Endothelial cell of umbilical vein (primary cell): ENCODE results near the gene TNFRSF1B. TPM values are rescaled to one million over a fixed set of nuclear protein-coding genes. Genes with fewer than 3 reads are reported as not detected.

Experiments used
- BruUV-seq: library from RNA; stranded (reverse); fragments of 400-500 nt; replicated peaks from 2 replicates; lab custom pipeline; 2021; lab: Mats Ljungman, UMichigan
- CTCF ChIA-PET: fragments of 300-600, 350-600 bp; sonication (Branson Sonifier 250); formaldehyde crosslinking; loops from one replicate; lab custom pipeline; 2021; ENCODE audit warnings: antibody characterized with exemption, inconsistent platforms; lab: Charles Lee
- POLR2A ChIA-PET: fragments of 300-600, 350-600 bp; sonication (Branson Sonifier 250); formaldehyde crosslinking; loops from one replicate; lab custom pipeline; 2021; ENCODE audit warnings: antibody characterized with exemption, inconsistent platforms; lab: Charles Lee
- DNase-seq: peaks from one replicate; pipeline ENCODE4 v3.0.0-alpha.2; 2011; ENCODE audit warnings: low read depth, low spot score
- FAIRE-seq: peaks from 2 replicates; lab custom pipeline; 2011; peaks lifted over from hg19 to GRCh38; lab: Jason Lieb, UNC
- H2AFZ ChIP-seq: 2 replicates; pipeline ENCODE4 v1.6.0; 2012; ENCODE audit warnings: low read depth, low read length, control low read depth, inconsistent platforms
- H3K27ac ChIP-seq: 2 replicates; pipeline ENCODE4 v1.5.1; 2011; ENCODE audit warnings: low read depth, mild to moderate bottlenecking, control low read depth, low read length, moderate library complexity; ENCODE audit not compliant: insufficient read depth
- H3K27me3 ChIP-seq, 2 experiments: 2 replicates each; pipeline versions ENCODE4 v1.6.0 to v1.6.1; 2011; ENCODE audit warnings: low read length in 2 of 2, mixed read lengths in 1 of 2; ENCODE audit not compliant: control insufficient read depth in 2 of 2, insufficient read depth in 2 of 2
- H3K36me3 ChIP-seq, 2 experiments: 2 replicates in 1 of 2; 3 replicates in 1 of 2; pipeline ENCODE4 v1.5.1; 2011; ENCODE audit warnings: low read length in 2 of 2, mild to moderate bottlenecking in 1 of 2, moderate library complexity in 1 of 2; ENCODE audit not compliant: control insufficient read depth in 2 of 2, insufficient read depth in 2 of 2; ENCODE audit errors: extremely low read depth in 1 of 2
- H3K4me1 ChIP-seq: 3 replicates; pipeline ENCODE4 v1.5.1; 2011; ENCODE audit warnings: mild to moderate bottlenecking, low read length; ENCODE audit not compliant: control insufficient read depth, insufficient read depth; ENCODE audit errors: extremely low read depth
- H3K4me2 ChIP-seq: 2 replicates; pipeline ENCODE4 v1.6.1; 2011; ENCODE audit warnings: low read length, control low read depth, mixed read lengths; ENCODE audit not compliant: insufficient read depth
- H3K4me3 ChIP-seq, 3 experiments: fragments of 200-600 bp in 1 of 3; sonication (generic), shearing (Covaris generic) in 1 of 3; replicated peaks in 1 of 3; 2 replicates each; pipeline ENCODE4 v1.5.1; 2011 to 2016; ENCODE audit warnings: control low read depth in 3 of 3, low read length in 3 of 3, mild to moderate bottlenecking in 2 of 3, inconsistent platforms in 1 of 3, low read depth in 1 of 3, moderate library complexity in 1 of 3; ENCODE audit not compliant: insufficient read depth in 1 of 3
- H3K79me2 ChIP-seq: 2 replicates; pipeline ENCODE4 v1.6.0; 2012; ENCODE audit warnings: low read length, inconsistent platforms; ENCODE audit not compliant: control insufficient read depth, insufficient read depth
- H3K9ac ChIP-seq: replicated peaks from 2 replicates; pipeline ENCODE3; 2011; ENCODE audit warnings: low read length, control low read depth; ENCODE audit not compliant: insufficient read depth; ENCODE audit errors: extremely low read depth
- H3K9me1 ChIP-seq: replicated peaks from 3 replicates; pipeline ENCODE4 v1.6.0; 2011; ENCODE audit warnings: mild to moderate bottlenecking, low read length; ENCODE audit not compliant: control insufficient read depth, insufficient read depth; ENCODE audit errors: extremely low read depth
- H3K9me3 ChIP-seq: replicated peaks from 2 replicates; pipeline ENCODE4 v1.5.1; 2012; ENCODE audit warnings: low read length, inconsistent platforms; ENCODE audit not compliant: control insufficient read depth, insufficient read depth
- H4K20me1 ChIP-seq: replicated peaks from 2 replicates; pipeline ENCODE3; 2011; ENCODE audit warnings: mild to moderate bottlenecking, low read length; ENCODE audit not compliant: control insufficient read depth, insufficient read depth; ENCODE audit errors: extremely low read depth
- CTCF ChIP-seq, 2 donors: IDR thresholded peaks; 1 replicate in 1 of 2; 2 replicates in 1 of 2; pipeline ENCODE4 v1.5.1; 2011; ENCODE audit warnings: low read length in 2 of 2, mild to moderate bottlenecking in 2 of 2, moderate library complexity in 2 of 2, control low read depth in 1 of 2, inconsistent platforms in 1 of 2, low read depth in 1 of 2; ENCODE audit not compliant: insufficient read depth in 1 of 2; ENCODE audit errors: extremely low read depth in 1 of 2
- EZH2 ChIP-seq: IDR thresholded peaks from 2 replicates; pipeline ENCODE4 v1.6.1; 2012; ENCODE audit warnings: borderline replicate concordance, low read depth, mild to moderate bottlenecking, moderate library complexity, low read length, inconsistent platforms; ENCODE audit not compliant: severe bottlenecking
- FOS ChIP-seq: IDR thresholded peaks from 2 replicates; pipeline ENCODE4 v1.6.1; 2011; ENCODE audit warnings: mild to moderate bottlenecking, low read length, moderate library complexity, borderline replicate concordance; ENCODE audit not compliant: insufficient read depth
- GATA2 ChIP-seq: IDR thresholded peaks from 2 replicates; pipeline ENCODE4 v1.7.0; 2011; ENCODE audit warnings: low read depth, mild to moderate bottlenecking, moderate library complexity, mixed read lengths, low read length; ENCODE audit not compliant: insufficient read length, insufficient read depth
- JUN ChIP-seq: IDR thresholded peaks from 2 replicates; pipeline ENCODE4 v1.6.1; 2011; ENCODE audit warnings: borderline replicate concordance, low read depth; ENCODE audit not compliant: insufficient read length, insufficient read depth
- MYC ChIP-seq: IDR thresholded peaks from one replicate; pipeline ENCODE4 v1.6.1; 2011; ENCODE audit warnings: mild to moderate bottlenecking, low read depth, low read length
- POLR2A ChIP-seq: IDR thresholded peaks from 2 replicates; pipeline ENCODE4 v1.6.1; 2012; ENCODE audit warnings: low read depth, mild to moderate bottlenecking, control low read depth, low read length
- POLR2AphosphoS5 ChIP-seq: IDR thresholded peaks from 2 replicates; pipeline ENCODE4 v1.6.1; 2012; ENCODE audit warnings: low read depth, mild to moderate bottlenecking, control low read depth, low read length, moderate library complexity; ENCODE audit not compliant: insufficient read depth
- dilution Hi-C: fragments of 300-500 bp; cut with MboI; formaldehyde crosslinking; loops from one replicate; pipeline ENCODE4 v1.15.0; 2019; ENCODE audit warnings: low sequenced_read_pairs; ENCODE audit not compliant: extremely low pct_ligation_motif_present
- intact Hi-C: fragments of 100-400 bp; cut with micrococcal nuclease; formaldehyde crosslinking; loops from one replicate; pipeline ENCODE4 v1.10.0; 2022
- polyA plus RNA-seq, 4 experiments: library from polyadenylated mRNA; depleted of rRNA in 3 of 4; stranded (reverse) in 3 of 4; unstranded in 1 of 4; fragments of >200 nt; gene quantifications; 2 replicates each; pipeline versions ENCODE4 v1.2.1 to v1.2.3, GENCODE V29; 2011 to 2012; ENCODE audit warnings: missing spikeins in 1 of 4
- total RNA-seq: library from RNA; stranded (reverse); gene quantifications from 2 replicates; pipeline ENCODE4 v1.2.3, GENCODE V29; 2021
- TF ChIP-seq, protein P1 (sequence below): IDR thresholded peaks from 2 replicates; pipeline ENCODE4 v1.6.1; 2011; ENCODE audit not compliant: insufficient read depth, insufficient read length

TNFRSF1B gene
- total and polyA plus RNA-seq, 2 donors (not counting 3 experiments of a cell fraction or from before 2014, with no cell fraction given) = 53.6 to 65.9 TPM

DNA sequence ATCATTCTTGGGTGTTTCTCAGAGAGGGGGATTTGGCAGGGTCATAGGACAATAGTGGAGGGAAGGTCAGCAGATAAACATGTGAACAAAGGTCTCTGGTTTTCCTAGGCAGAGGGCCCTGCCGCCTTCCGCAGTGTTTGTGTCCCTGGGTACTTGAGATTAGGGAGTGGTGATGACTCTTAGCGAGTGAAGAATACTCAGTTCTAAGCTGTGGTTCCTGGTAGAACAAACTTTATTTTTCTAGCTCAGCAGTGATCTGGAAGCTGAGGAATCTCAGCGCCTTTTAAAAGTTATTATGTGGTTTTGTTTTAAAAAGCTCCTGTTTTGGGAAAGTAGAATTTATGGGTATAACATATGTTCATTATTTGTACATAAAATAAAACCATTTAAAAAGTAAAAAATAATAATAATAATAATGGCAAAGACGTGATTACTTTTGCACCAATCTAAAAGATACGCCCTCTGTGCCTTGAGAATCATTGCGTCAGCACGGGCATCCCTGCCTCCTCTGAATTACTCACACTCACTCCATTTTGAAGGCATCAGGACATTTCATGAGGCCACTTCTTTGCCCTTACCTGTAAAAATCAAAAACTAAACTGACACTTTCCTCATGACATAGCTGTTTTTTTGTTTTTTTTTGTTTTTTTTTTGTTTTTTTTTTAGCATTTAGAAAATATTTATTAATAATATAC, 29.7 kb upstream of the TNFRSF1B start:
- ChIA-PET CTCF (interaction anchor here (0.9 to 7.2 kb wide), 4 partner anchors 10 to 92 kb away, joined by 3 to 48 read pairs (median 6); no protein-coding TSS in a partner anchor), POLR2A (no interaction called here)
- no peak for TF ChIP-seq POLR2A
- no peak for TF ChIP-seq POLR2AphosphoS5
- TF ChIP-seq FOS = no peak
- TF ChIP-seq JUN = no peak
- TF ChIP-seq MYC = no peak
- no peak for TF ChIP-seq GATA2
- TF ChIP-seq CTCF (IDR thresholded peaks at IDR 0.05; ENCODE audit: extremely low read depth in 1 of 2, insufficient read depth in 1 of 2, low read depth in 1 of 2, low read length in 2 of 2) = no peak
- TF ChIP-seq, protein P1, sequence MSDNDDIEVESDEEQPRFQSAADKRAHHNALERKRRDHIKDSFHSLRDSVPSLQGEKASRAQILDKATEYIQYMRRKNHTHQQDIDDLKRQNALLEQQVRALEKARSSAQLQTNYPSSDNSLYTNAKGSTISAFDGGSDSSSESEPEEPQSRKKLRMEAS = no peak
- TF ChIP-seq EZH2 = no peak
- peaks cover 8% of the 10 kb centered on the region for H3K4me1 ChIP-seq
- no peaks in the 10 kb centered on the region for H4K20me1 ChIP-seq
- intact Hi-C loops (no loop called here), dilution Hi-C loops (no loop called here)
- no TSS peak for BruUV-seq
- no peak overlapping the region for H3K4me3 ChIP-seq
- H3K27ac ChIP-seq = no peak overlapping the region
- no peak overlapping the region for H2AFZ ChIP-seq
- FAIRE-seq (no peak), DNase-seq (no peak)
- no peak overlapping the region for H3K9ac ChIP-seq
- H3K27me3 ChIP-seq = no peaks in the 10 kb centered on the region
- H3K79me2 ChIP-seq = no peaks in the 10 kb centered on the region
- no peak overlapping the region for H3K4me2 ChIP-seq
- no peaks in the 10 kb centered on the region for H3K9me1 ChIP-seq
- H3K9me3 ChIP-seq = no peaks in the 10 kb centered on the region
- H3K36me3 ChIP-seq = no peaks in the 10 kb centered on the region
